Body of pancreas (tissue), 4 donors: ENCODE results near the gene TENT5C. TPM values are rescaled to one million over a fixed set of nuclear protein-coding genes. Genes with fewer than 3 reads are reported as not detected.

ENCODE experiments used
- ATAC-seq: fragments of 150-250 bp; one replicate; pipeline ENCODE4 v1.9.1; 2016
- DNase-seq, 4 donors: peaks; one replicate each; pipeline ENCODE4 v3.0.0-alpha.2; 2019
- H3K27ac ChIP-seq, 4 donors: fragments of 200-600 bp; sonication (generic); 1 replicate in 3 of 4; 2 replicates in 1 of 4; pipeline versions ENCODE4 v1.5.1 to v1.6.1; 2016 to 2019; ENCODE audit warnings: mild to moderate bottlenecking in 1 of 4, mixed read lengths in 1 of 4, moderate library complexity in 1 of 4
- H3K27me3 ChIP-seq, 2 donors: fragments of 200-600 bp; sonication (generic); one replicate each; pipeline ENCODE4 v1.6.0; 2016; ENCODE audit warnings: mild to moderate bottlenecking in 1 of 2
- H3K36me3 ChIP-seq, 2 donors: fragments of 200-600 bp; sonication (generic); replicated peaks in 1 of 2; 2 replicates each; pipeline ENCODE4 v1.5.1; 2016; ENCODE audit warnings: low read depth in 2 of 2; ENCODE audit not compliant: insufficient read depth in 1 of 2
- H3K4me1 ChIP-seq: fragments of 200-600 bp; sonication (generic); one replicate; pipeline ENCODE4 v1.6.0; 2016
- H3K4me3 ChIP-seq, 2 donors: fragments of 200-600 bp; sonication (generic); 1 replicate in 1 of 2; 2 replicates in 1 of 2; pipeline ENCODE4 v1.5.1; 2016 to 2019
- H3K9me3 ChIP-seq, 3 donors: fragments of 200-600 bp; sonication (generic); 1 replicate in 2 of 3; 2 replicates in 1 of 3; pipeline ENCODE4 v1.5.1; 2016
- CTCF ChIP-seq, 7 experiments: fragments of 450-650 bp in 4 of 7; fragments of 200-600 bp in 3 of 7; sonication (generic) in 3 of 7; IDR thresholded peaks; one replicate each; pipeline ENCODE4 v1.5.1; 2016 to 2019; ENCODE audit warnings: antibody characterized with exemption in 7 of 7
- POLR2A ChIP-seq, 3 donors: fragments of 450-650 bp; IDR thresholded peaks; one replicate each; pipeline ENCODE4 v1.6.1; 2016; ENCODE audit warnings: antibody characterized with exemption in 3 of 3, mild to moderate bottlenecking in 2 of 3
- WGBS, 2 donors: methylation state at CpG; one replicate each; pipeline ENCODE4 v1.1.5; 2017; 5-methylcytosine and 5-hydroxymethylcytosine counted together
- intact Hi-C: fragments of 100-400 bp; cut with DNase I; formaldehyde crosslinking; loops from one replicate; pipeline ENCODE4 v1.15.1; 2023
- total RNA-seq, 2 donors: library from RNA; depleted of rRNA; stranded (reverse); fragments of >200 nt; gene quantifications; one replicate each; pipeline ENCODE4 v1.1.0, GENCODE V29; 2016

Gene TENT5C
- total RNA-seq, 2 donors from 2014 or later: 30.0 to 39.7 TPM

GRCh38 chr1:117622726-117623125, 16.9 kb downstream of the TENT5C start:
- no peaks in the 10 kb centered on the region for H3K27me3 ChIP-seq
- 17 to 26% methylated on average over 1 to 14 of the region's 14 CpGs for WGBS, 2 donors
- ATAC-seq (peak; percentile 30), DNase-seq (peak in 1 of 4 donors; percentile 39)
- H3K27ac ChIP-seq: peak overlapping the region; percentile 16 to 92 (median 54)
- H3K4me3 ChIP-seq: no peak overlapping the region
- no peaks in the 10 kb centered on the region for H3K9me3 ChIP-seq
- H3K36me3 ChIP-seq: no peaks in the 10 kb centered on the region
- peaks cover 97% of the 10 kb centered on the region for H3K4me1 ChIP-seq
- intact Hi-C loops: no loop called here
- TF ChIP-seq CTCF (IDR thresholded peaks at IDR 0.05): peak in 2 of 7 experiments; percentile 8 to 15
- no peak for TF ChIP-seq POLR2A (IDR thresholded peaks at IDR 0.05)

GRCh38 chr1:117623141-117623540, 17.3 kb downstream of the TENT5C start:
- no peak for TF ChIP-seq POLR2A (IDR thresholded peaks at IDR 0.05)
- no peak for TF ChIP-seq CTCF (IDR thresholded peaks at IDR 0.05)
- peak overlapping the region; percentile 16 to 92 (median 54) for H3K27ac ChIP-seq
- H3K27me3 ChIP-seq: no peaks in the 10 kb centered on the region
- no peaks in the 10 kb centered on the region for H3K9me3 ChIP-seq
- H3K4me3 ChIP-seq: no peak overlapping the region
- WGBS, 2 donors: 34 to 40% methylated on average over 9 of the region's 9 CpGs
- peak; percentile 5 for ATAC-seq
- no peaks in the 10 kb centered on the region for H3K36me3 ChIP-seq
- no peak for DNase-seq
- H3K4me1 ChIP-seq: peaks cover 97% of the 10 kb centered on the region
- intact Hi-C loops: no loop called here

GRCh38 chr1:117623698-117624097, 17.9 kb downstream of the TENT5C start:
- H3K27me3 ChIP-seq: no peaks in the 10 kb centered on the region
- intact Hi-C loops: no loop called here
- ATAC-seq (peak; percentile 13), DNase-seq (peak in 1 of 4 donors; percentile 46)
- 43 to 64% methylated on average over 12 to 13 of the region's 13 CpGs for whole genome bisulfite sequencing, 2 donors
- H3K27ac ChIP-seq: peak overlapping the region in 3 of 4 donors; percentile 53 to 92 (median 54)
- peaks cover 97% of the 10 kb centered on the region for H3K4me1 ChIP-seq
- H3K9me3 ChIP-seq: no peaks in the 10 kb centered on the region
- H3K36me3 ChIP-seq: no peaks in the 10 kb centered on the region
- TF ChIP-seq CTCF (IDR thresholded peaks at IDR 0.05) (no peak), POLR2A (IDR thresholded peaks at IDR 0.05) (no peak)
- H3K4me3 ChIP-seq: no peak overlapping the region

- DNase-seq (peak in 1 of 4 donors; percentile 49), ATAC-seq (no peak)
- Histone ChIP-seq H3K4me3 (no peak overlapping the region), H3K9me3 (no peaks in the 10 kb centered on the region), H3K4me1 (peaks cover 100% of the 10 kb centered on the region), H3K27ac (peak overlapping the region; percentile 36 to 92 (median 71)), H3K36me3 (no peaks in the 10 kb centered on the region), H3K27me3 (no peaks in the 10 kb centered on the region)
- no peak for TF ChIP-seq CTCF (IDR thresholded peaks at IDR 0.05)
- no peak for TF ChIP-seq POLR2A (IDR thresholded peaks at IDR 0.05)
- WGBS, 2 donors: 27 to 33% methylated on average over 6 of the region's 6 CpGs
- intact Hi-C loops: no loop called here
These were observed 21.8 kb downstream of the TENT5C start for GRCh38 chr1:117627546-117628130.

- no peak for DNase-seq
- 48 to 53% methylated on average over 3 of the region's 3 CpGs for WGBS, 2 donors
- H3K9me3 ChIP-seq: no peaks in the 10 kb centered on the region
- peak overlapping the region; percentile 16 to 92 (median 90) for H3K27ac ChIP-seq
- intact Hi-C loops: no loop called here
- H3K4me1 ChIP-seq: peaks cover 100% of the 10 kb centered on the region
- no peak overlapping the region for H3K4me3 ChIP-seq
- H3K27me3 ChIP-seq: no peaks in the 10 kb centered on the region
- TF ChIP-seq CTCF (IDR thresholded peaks at IDR 0.05): no peak
- no peak for TF ChIP-seq POLR2A (IDR thresholded peaks at IDR 0.05)
- no peak for ATAC-seq
- H3K36me3 ChIP-seq: no peaks in the 10 kb centered on the region
These were observed 22.5 kb downstream of the TENT5C start for GRCh38 chr1:117628343-117628742.
